Stimulated activated naive B cell treated with anti-CD40 and anti-IgM and Interleukin-4, amounts not matched to agents 10 μg/mL and 1 μg/mL and 100 μg/mL, for 72 hours (primary cell): ENCODE data around the gene CAMTA1.

ENCODE experiments used
- ATAC-seq, 2 donors: fragments of 150-1000 bp; cut with Tn5 transposase; replicated peaks; 2 replicates each; pipeline ENCODE4 v1.10.0; 2021; ENCODE audit warnings: moderate library complexity in 1 of 2
- DNase-seq: peaks from one replicate; pipeline ENCODE4 v3.0.0; 2021
- H3K27ac Mint-ChIP-seq: one replicate; pipeline ENCODE4 v1.8.0; 2022; ENCODE audit warnings: mild to moderate bottlenecking, mixed read lengths
- H3K27me3 Mint-ChIP-seq, 2 donors: one replicate each; pipeline ENCODE4 v1.8.0; 2022; ENCODE audit warnings: mixed read lengths in 2 of 2
- H3K36me3 Mint-ChIP-seq, 2 donors: one replicate each; pipeline ENCODE4 v1.8.0; 2022; ENCODE audit warnings: mixed read lengths in 2 of 2, mild to moderate bottlenecking in 1 of 2
- H3K4me1 Mint-ChIP-seq, 2 donors: one replicate each; pipeline ENCODE4 v1.8.0; 2022; ENCODE audit warnings: mixed read lengths in 2 of 2, mild to moderate bottlenecking in 1 of 2
- H3K4me3 Mint-ChIP-seq, 2 donors: one replicate each; pipeline ENCODE4 v1.8.0; 2022; ENCODE audit warnings: mild to moderate bottlenecking in 2 of 2, mixed read lengths in 2 of 2, moderate library complexity in 1 of 2
- H3K9me3 Mint-ChIP-seq, 2 donors: one replicate each; pipeline ENCODE4 v1.8.0; 2022; ENCODE audit warnings: mixed read lengths in 2 of 2, mild to moderate bottlenecking in 1 of 2

CAMTA1 gene

GRCh38 chr1:7425771-7426170 is 640.5 kb downstream of the CAMTA1 start:
- Mint-ChIP-seq H3K27me3 (peaks cover 3 to 12% of the 10 kb centered on the region in 2 donors), H3K9me3 (no peaks in the 10 kb centered on the region), H3K4me1 (no peaks in the 10 kb centered on the region), H3K27ac (no peak overlapping the region), H3K4me3 (no peak overlapping the region), H3K36me3 (no peaks in the 10 kb centered on the region)
- ATAC-seq (no peak), DNase-seq (no peak)

GRCh38 chr1:7426780-7427604 is 641.7 kb downstream of the CAMTA1 start:
- H3K27ac Mint-ChIP-seq: no peak overlapping the region
- H3K9me3 Mint-ChIP-seq: no peaks in the 10 kb centered on the region
- ATAC-seq: no peak
- no peak for DNase-seq
- H3K36me3 Mint-ChIP-seq: no peaks in the 10 kb centered on the region
- H3K27me3 Mint-ChIP-seq: peaks cover 0 to 4% of the 10 kb centered on the region in 2 donors
- H3K4me1 Mint-ChIP-seq: no peaks in the 10 kb centered on the region
- no peak overlapping the region for H3K4me3 Mint-ChIP-seq

GRCh38 chr1:7427605-7428300 is 642.5 kb downstream of the CAMTA1 start:
- Mint-ChIP-seq H3K27me3 (no peaks in the 10 kb centered on the region), H3K9me3 (no peaks in the 10 kb centered on the region), H3K36me3 (no peaks in the 10 kb centered on the region), H3K4me1 (no peaks in the 10 kb centered on the region), H3K4me3 (no peak overlapping the region), H3K27ac (no peak overlapping the region)
- DNase-seq (no peak), ATAC-seq (no peak)

- Mint-ChIP-seq H3K4me1 (no peaks in the 10 kb centered on the region), H3K27ac (no peak overlapping the region), H3K4me3 (no peak overlapping the region), H3K27me3 (peaks cover 0 to 4% of the 10 kb centered on the region in 2 donors), H3K9me3 (no peaks in the 10 kb centered on the region), H3K36me3 (no peaks in the 10 kb centered on the region)
- DNase-seq (no peak), ATAC-seq (no peak)
Observed at GRCh38 chr1:7429290-7429689, 644.0 kb downstream of the CAMTA1 start.

- Mint-ChIP-seq H3K9me3 (no peaks in the 10 kb centered on the region), H3K27me3 (peaks cover 0 to 4% of the 10 kb centered on the region in 2 donors), H3K27ac (no peak overlapping the region), H3K4me1 (no peaks in the 10 kb centered on the region), H3K4me3 (no peak overlapping the region), H3K36me3 (no peaks in the 10 kb centered on the region)
- DNase-seq: no peak
- no peak for ATAC-seq
Observed at GRCh38 chr1:7430047-7430608, 644.9 kb downstream of the CAMTA1 start.

- H3K27ac Mint-ChIP-seq: no peak overlapping the region
- ATAC-seq (no peak), DNase-seq (no peak)
- H3K4me3 Mint-ChIP-seq: no peak overlapping the region
- no peaks in the 10 kb centered on the region for H3K9me3 Mint-ChIP-seq
- H3K4me1 Mint-ChIP-seq: no peaks in the 10 kb centered on the region
- H3K36me3 Mint-ChIP-seq: no peaks in the 10 kb centered on the region
- H3K27me3 Mint-ChIP-seq: peaks cover 0 to 4% of the 10 kb centered on the region in 2 donors
Observed at GRCh38 chr1:7430691-7431090, 645.4 kb downstream of the CAMTA1 start.

- peaks cover 4 to 5% of the 10 kb centered on the region in 2 donors for H3K27me3 Mint-ChIP-seq
- ATAC-seq (no peak), DNase-seq (no peak)
- no peaks in the 10 kb centered on the region for H3K36me3 Mint-ChIP-seq
- H3K4me3 Mint-ChIP-seq: no peak overlapping the region
- no peak overlapping the region for H3K27ac Mint-ChIP-seq
- no peaks in the 10 kb centered on the region for H3K9me3 Mint-ChIP-seq
- H3K4me1 Mint-ChIP-seq: no peaks in the 10 kb centered on the region
Observed at GRCh38 chr1:7432102-7432899, 647.0 kb downstream of the CAMTA1 start.

- Mint-ChIP-seq H3K4me1 (no peaks in the 10 kb centered on the region), H3K36me3 (no peaks in the 10 kb centered on the region), H3K9me3 (no peaks in the 10 kb centered on the region), H3K27ac (no peak overlapping the region), H3K4me3 (no peak overlapping the region), H3K27me3 (peaks cover 4 to 5% of the 10 kb centered on the region in 2 donors)
- ATAC-seq (no peak), DNase-seq (no peak)
Observed at GRCh38 chr1:7432900-7433380, 647.7 kb downstream of the CAMTA1 start.

- Mint-ChIP-seq H3K4me3 (no peak overlapping the region), H3K27me3 (peaks cover 4 to 5% of the 10 kb centered on the region in 2 donors), H3K27ac (no peak overlapping the region), H3K4me1 (no peaks in the 10 kb centered on the region), H3K9me3 (no peaks in the 10 kb centered on the region), H3K36me3 (no peaks in the 10 kb centered on the region)
- DNase-seq (no peak), ATAC-seq (no peak)
Observed at GRCh38 chr1:7434566-7434965, 649.3 kb downstream of the CAMTA1 start.

GRCh38 chr1:7435276-7436055 is 650.2 kb downstream of the CAMTA1 start:
- Mint-ChIP-seq H3K4me1 (no peaks in the 10 kb centered on the region), H3K4me3 (no peak overlapping the region), H3K36me3 (no peaks in the 10 kb centered on the region), H3K9me3 (no peaks in the 10 kb centered on the region), H3K27ac (no peak overlapping the region), H3K27me3 (peaks cover 4 to 5% of the 10 kb centered on the region in 2 donors)
- ATAC-seq (no peak), DNase-seq (no peak)

- Mint-ChIP-seq H3K9me3 (no peaks in the 10 kb centered on the region), H3K4me1 (no peaks in the 10 kb centered on the region), H3K27ac (no peak overlapping the region), H3K36me3 (no peaks in the 10 kb centered on the region), H3K27me3 (peaks cover 4 to 5% of the 10 kb centered on the region in 2 donors), H3K4me3 (no peak overlapping the region)
- ATAC-seq: no peak
- no peak for DNase-seq
Observed at GRCh38 chr1:7436056-7437005, 651.1 kb downstream of the CAMTA1 start.

- DNase-seq (no peak), ATAC-seq (no peak)
- Mint-ChIP-seq H3K27me3 (peaks cover 4 to 5% of the 10 kb centered on the region in 2 donors), H3K4me1 (no peaks in the 10 kb centered on the region), H3K4me3 (no peak overlapping the region), H3K9me3 (no peaks in the 10 kb centered on the region), H3K36me3 (no peaks in the 10 kb centered on the region), H3K27ac (no peak overlapping the region)
Observed at GRCh38 chr1:7437036-7437435, 651.8 kb downstream of the CAMTA1 start.
